Panc1 (cell line): ENCODE measurements around the gene BAIAP3. TPM values are rescaled to one million over a fixed set of nuclear protein-coding genes. Genes with fewer than 3 reads are reported as not detected.

Experiments
- ATAC-seq: fragments of 200-7000 bp; cut with Tn5 transposase; 2 replicates; pipeline ENCODE4 v1.9.1; 2020; ENCODE audit warnings: mild to moderate bottlenecking, moderate library complexity
- BruUV-seq: library from RNA; stranded (reverse); fragments of 400-500 nt; replicated peaks from 2 replicates; lab custom pipeline; 2021; lab: Mats Ljungman, UMichigan
- CTCF ChIA-PET: fragments of 300-600 bp; sonication (Branson Sonifier 250); formaldehyde crosslinking; loops from one replicate; lab custom pipeline; 2022; ENCODE audit warnings: antibody characterized with exemption; lab: Charles Lee
- POLR2A ChIA-PET: fragments of 300-600 bp; sonication (Branson Sonifier 250); formaldehyde crosslinking; loops from one replicate; lab custom pipeline; 2022; ENCODE audit warnings: antibody characterized with exemption; lab: Charles Lee
- DNase-seq: peaks from one replicate; pipeline ENCODE4 v3.0.0-alpha.2; 2010; ENCODE audit warnings: low read depth, low spot score
- H3K27ac ChIP-seq: 2 replicates; pipeline ENCODE4 v1.5.1; 2011; ENCODE audit warnings: mild to moderate bottlenecking, low read length, inconsistent platforms
- H3K27me3 ChIP-seq: fragments of 200-500 bp; sonication (Bioruptor generic); 2 replicates; pipeline ENCODE4 v1.6.0; 2014; ENCODE audit warnings: low read length, inconsistent platforms; ENCODE audit not compliant: control insufficient read depth, insufficient read depth
- H3K36me3 ChIP-seq: fragments of 200-500 bp; sonication (Bioruptor generic); 2 replicates; pipeline ENCODE4 v1.5.1; 2014; ENCODE audit warnings: inconsistent platforms, mild to moderate bottlenecking, low read length, moderate library complexity; ENCODE audit not compliant: control insufficient read depth, insufficient read depth
- H3K4me1 ChIP-seq: 2 replicates; pipeline ENCODE4 v1.5.1; 2011; ENCODE audit warnings: inconsistent platforms, mild to moderate bottlenecking, low read length, moderate library complexity; ENCODE audit not compliant: control insufficient read depth, insufficient read depth
- H3K4me3 ChIP-seq, 2 experiments: 2 replicates each; pipeline ENCODE4 v1.5.1; 2011 to 2012; ENCODE audit warnings: low read depth in 2 of 2, low read length in 2 of 2, mild to moderate bottlenecking in 2 of 2, inconsistent platforms in 1 of 2, moderate library complexity in 1 of 2
- H3K9me3 ChIP-seq: fragments of 200-500 bp; sonication (Bioruptor generic); 2 replicates; pipeline ENCODE4 v1.5.1; 2014; ENCODE audit warnings: low read depth, mild to moderate bottlenecking, inconsistent platforms, low read length, moderate library complexity; ENCODE audit not compliant: control insufficient read depth, insufficient read depth
- CTCF ChIP-seq: fragments of 450-650 bp; IDR thresholded peaks from 2 replicates; pipeline ENCODE4 v1.5.1; 2017; ENCODE audit warnings: mild to moderate bottlenecking
- POLR2AphosphoS5 ChIP-seq: IDR thresholded peaks from 2 replicates; pipeline ENCODE4 v1.6.1; 2012; ENCODE audit warnings: mild to moderate bottlenecking, low read depth, low read length, moderate library complexity
- REST ChIP-seq, 2 experiments: IDR thresholded peaks; 2 replicates each; pipeline ENCODE4 v1.6.1; 2011 to 2012; ENCODE audit warnings: low read depth in 2 of 2, control low read depth in 1 of 2, low read length in 1 of 2, mild to moderate bottlenecking in 1 of 2, moderate library complexity in 1 of 2; ENCODE audit not compliant: insufficient read depth in 1 of 2
- SIN3A ChIP-seq: IDR thresholded peaks from 2 replicates; pipeline ENCODE4 v1.6.1; 2012; ENCODE audit warnings: low read depth, mild to moderate bottlenecking, low read length, moderate library complexity, borderline replicate concordance; ENCODE audit not compliant: insufficient read depth
- TCF7L2 ChIP-seq: IDR thresholded peaks from 2 replicates; pipeline ENCODE4 v1.6.1; 2011; ENCODE audit warnings: mild to moderate bottlenecking, low read depth, low read length, inconsistent platforms
- in situ Hi-C: cut with HindIII; loops from 2 replicates; pipeline ENCODE4 v1.10.0; 2016; ENCODE audit warnings: low sequenced_read_pairs, low pct_unique_long_range_greater_than_20kb
- intact Hi-C: fragments of 100-400 bp; cut with micrococcal nuclease; formaldehyde crosslinking; loops from one replicate; pipeline ENCODE4 v1.10.0; 2022; ENCODE audit not compliant: unreplicated experiment
- total RNA-seq: library from RNA; stranded (reverse); gene quantifications from one replicate; pipeline ENCODE4 v1.2.1, GENCODE V29; 2021; ENCODE audit not compliant: unreplicated experiment

Gene BAIAP3
- total RNA-seq, 1 experiment from 2014 or later: 9.4 TPM

- TF ChIP-seq POLR2AphosphoS5: no peak
- no peak for TF ChIP-seq CTCF
- TF ChIP-seq REST (IDR thresholded peaks at IDR 0.05; ENCODE audit: insufficient read depth in 1 of 2, low read depth in 2 of 2, low read length in 1 of 2): no peak
- TF ChIP-seq TCF7L2: no peak
- no peak for TF ChIP-seq SIN3A
- ATAC-seq: no peak
- POLR2A ChIA-PET: no interaction called here
- in situ Hi-C loops (no loop called here), intact Hi-C loops (no loop called here)
- DNase-seq: no peak
- Histone ChIP-seq H3K27me3 (no peaks in the 10 kb centered on the region), H3K36me3 (no peaks in the 10 kb centered on the region), H3K4me3 (no peak overlapping the region), H3K27ac (no peak overlapping the region), H3K4me1 (peaks cover 10% of the 10 kb centered on the region; the same call in 1 of the 2 replicates), H3K9me3 (no peaks in the 10 kb centered on the region)
- CTCF ChIA-PET: interaction anchor here (0.5 kb wide), 1 partner anchor 347 kb away, joined by 7 read pairs; no protein-coding TSS in a partner anchor
- BruUV-seq: no TSS peak
Observed at GRCh38 chr16:1289477-1289866, 44.0 kb upstream of the BAIAP3 start.

GRCh38 chr16:1290063-1290501 lies 43.4 kb upstream of the BAIAP3 start:
- intact Hi-C loops: no loop called here
- no peak for ATAC-seq

More at GRCh38 chr16:1290063-1290501, 43.4 kb upstream of the BAIAP3 start:
- Histone ChIP-seq H3K36me3 (no peaks in the 10 kb centered on the region), H3K4me3 (no peak overlapping the region), H3K27me3 (no peaks in the 10 kb centered on the region), H3K27ac (no peak overlapping the region), H3K4me1 (peaks cover 10% of the 10 kb centered on the region; the same call in 1 of the 2 replicates), H3K9me3 (no peaks in the 10 kb centered on the region)
- DNase-seq: no peak
- POLR2A ChIA-PET: no interaction called here
- BruUV-seq: no TSS peak
- in situ Hi-C loops: no loop called here
- TF ChIP-seq POLR2AphosphoS5: no peak
- TF ChIP-seq CTCF: no peak
- no peak for TF ChIP-seq REST (IDR thresholded peaks at IDR 0.05; ENCODE audit: insufficient read depth in 1 of 2, low read depth in 2 of 2, low read length in 1 of 2)
- no peak for TF ChIP-seq SIN3A
- no peak for TF ChIP-seq TCF7L2
- CTCF ChIA-PET: interaction anchor here (0.5 kb wide), 1 partner anchor 347 kb away, joined by 7 read pairs; no protein-coding TSS in a partner anchor
